SU-DHL-6 (cell line): Measurements from ENCODE around the gene ADGRB3.

ENCODE experiments used
- H2AFZ ChIP-seq: fragments of 200-600 bp; sonication (generic); 2 replicates; pipeline ENCODE4 v1.6.1; 2014; ENCODE audit warnings: low read depth, mild to moderate bottlenecking, moderate library complexity, mixed read lengths, antibody characterized with exemption, low read length; ENCODE audit not compliant: severe bottlenecking
- H3F3A ChIP-seq: fragments of 200-600 bp; shearing (Covaris generic); 2 replicates; pipeline ENCODE4 v1.6.0; 2016; ENCODE audit warnings: antibody characterized with exemption, mild to moderate bottlenecking; ENCODE audit not compliant: insufficient read depth
- H3K27ac ChIP-seq: fragments of 200-600 bp; sonication (generic); 2 replicates; pipeline ENCODE4 v1.5.1; 2016; ENCODE audit warnings: low read depth, mild to moderate bottlenecking, low read length, moderate library complexity, mixed read lengths
- H3K27me3 ChIP-seq: fragments of 200-600 bp; sonication (generic), shearing (Covaris generic); 2 replicates; pipeline ENCODE4 v1.6.0; 2014; ENCODE audit warnings: mild to moderate bottlenecking, low read length
- H3K36me3 ChIP-seq: fragments of 200-600 bp; sonication (generic); 2 replicates; pipeline ENCODE4 v1.6.1; 2014; ENCODE audit warnings: mild to moderate bottlenecking, low read length, mixed read lengths
- H3K4me2 ChIP-seq: fragments of 300-600, 200-600 bp; shearing (Covaris generic), sonication (generic); 2 replicates; pipeline ENCODE4 v1.6.0; 2014; ENCODE audit warnings: low read length, low read depth, mild to moderate bottlenecking; ENCODE audit not compliant: poor library complexity, severe bottlenecking
- H3K4me3 ChIP-seq: fragments of 200-600 bp; sonication (generic); 2 replicates; pipeline ENCODE4 v1.5.1; 2014; ENCODE audit warnings: antibody characterized with exemption, low read length, mild to moderate bottlenecking, mixed read lengths; ENCODE audit not compliant: insufficient read depth, poor library complexity, severe bottlenecking
- H3K79me2 ChIP-seq: fragments of 200-600 bp; sonication (generic); 2 replicates; pipeline ENCODE4 v1.6.1; 2014; ENCODE audit warnings: mild to moderate bottlenecking, low read length, moderate library complexity; ENCODE audit not compliant: insufficient read depth
- H3K9ac ChIP-seq: fragments of 200-600 bp; sonication (generic); 2 replicates; pipeline ENCODE4 v1.7.0; 2014; ENCODE audit warnings: mild to moderate bottlenecking, low read length
- H3K9me2 ChIP-seq: fragments of 200-600 bp; sonication (generic); replicated peaks from 2 replicates; pipeline ENCODE4 v1.6.1; 2014; ENCODE audit warnings: low read length; ENCODE audit not compliant: insufficient read depth
- H3K9me3 ChIP-seq: fragments of 200-600 bp; sonication (generic); 2 replicates; pipeline ENCODE4 v1.6.1; 2014; ENCODE audit warnings: low read length, mixed read lengths; ENCODE audit not compliant: insufficient read depth
- H4K20me1 ChIP-seq: fragments of 200-600 bp; sonication (generic); 2 replicates; pipeline ENCODE4 v1.6.1; 2014; ENCODE audit warnings: low read depth, mild to moderate bottlenecking, antibody characterized with exemption, low read length, moderate library complexity, mixed read lengths
- EZH2phosphoT487 ChIP-seq: fragments of 200-600 bp; sonication (generic), shearing (Covaris generic); conservative IDR thresholded peaks from 2 replicates; pipeline ENCODE4 v1.6.1; 2018; ENCODE audit warnings: mild to moderate bottlenecking, antibody characterized with exemption, low read length, moderate library complexity, mixed read lengths
- TF ChIP-seq, protein P1 (sequence below): fragments of 200-600 bp; sonication (generic); IDR thresholded peaks from one replicate; pipeline ENCODE4 v1.5.1; 2017; ENCODE audit warnings: antibody characterized with exemption, mild to moderate bottlenecking, low read length, moderate library complexity; ENCODE audit not compliant: insufficient read depth, poor library complexity, severe bottlenecking

The ADGRB3 gene

GRCh38 chr6:68697394-68697793, 62.3 kb downstream of the ADGRB3 start:
- H3K36me3 ChIP-seq: no peaks in the 10 kb centered on the region
- no peak overlapping the region for H3K4me3 ChIP-seq
- TF ChIP-seq, protein P1, sequence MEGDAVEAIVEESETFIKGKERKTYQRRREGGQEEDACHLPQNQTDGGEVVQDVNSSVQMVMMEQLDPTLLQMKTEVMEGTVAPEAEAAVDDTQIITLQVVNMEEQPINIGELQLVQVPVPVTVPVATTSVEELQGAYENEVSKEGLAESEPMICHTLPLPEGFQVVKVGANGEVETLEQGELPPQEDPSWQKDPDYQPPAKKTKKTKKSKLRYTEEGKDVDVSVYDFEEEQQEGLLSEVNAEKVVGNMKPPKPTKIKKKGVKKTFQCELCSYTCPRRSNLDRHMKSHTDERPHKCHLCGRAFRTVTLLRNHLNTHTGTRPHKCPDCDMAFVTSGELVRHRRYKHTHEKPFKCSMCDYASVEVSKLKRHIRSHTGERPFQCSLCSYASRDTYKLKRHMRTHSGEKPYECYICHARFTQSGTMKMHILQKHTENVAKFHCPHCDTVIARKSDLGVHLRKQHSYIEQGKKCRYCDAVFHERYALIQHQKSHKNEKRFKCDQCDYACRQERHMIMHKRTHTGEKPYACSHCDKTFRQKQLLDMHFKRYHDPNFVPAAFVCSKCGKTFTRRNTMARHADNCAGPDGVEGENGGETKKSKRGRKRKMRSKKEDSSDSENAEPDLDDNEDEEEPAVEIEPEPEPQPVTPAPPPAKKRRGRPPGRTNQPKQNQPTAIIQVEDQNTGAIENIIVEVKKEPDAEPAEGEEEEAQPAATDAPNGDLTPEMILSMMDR: no peak
- TF ChIP-seq EZH2phosphoT487: no peak
- H4K20me1 ChIP-seq: no peaks in the 10 kb centered on the region
- no peak overlapping the region for H3K27ac ChIP-seq
- no peaks in the 10 kb centered on the region for H3K27me3 ChIP-seq
- H3K9ac ChIP-seq: no peak overlapping the region
- H3K9me3 ChIP-seq: no peaks in the 10 kb centered on the region
- no peaks in the 10 kb centered on the region for H3K79me2 ChIP-seq
- no peaks in the 10 kb centered on the region for H3F3A ChIP-seq
- H3K4me2 ChIP-seq: no peak overlapping the region
- no peaks in the 10 kb centered on the region for H3K9me2 ChIP-seq
- H2AFZ ChIP-seq: no peak overlapping the region

GRCh38 chr6:68701159-68701558, 66.1 kb downstream of the ADGRB3 start:
- no peaks in the 10 kb centered on the region for H3K27me3 ChIP-seq
- H3K36me3 ChIP-seq: no peaks in the 10 kb centered on the region
- no peak overlapping the region for H3K4me2 ChIP-seq
- no peaks in the 10 kb centered on the region for H3K9me2 ChIP-seq
- no peaks in the 10 kb centered on the region for H3K79me2 ChIP-seq
- H3K9ac ChIP-seq: no peak overlapping the region
- H3K9me3 ChIP-seq: no peaks in the 10 kb centered on the region
- no peaks in the 10 kb centered on the region for H4K20me1 ChIP-seq
- no peak overlapping the region for H3K27ac ChIP-seq
- H2AFZ ChIP-seq: no peak overlapping the region
- no peak overlapping the region for H3K4me3 ChIP-seq
- TF ChIP-seq, protein P1: no peak
- TF ChIP-seq EZH2phosphoT487: no peak
- H3F3A ChIP-seq: no peaks in the 10 kb centered on the region

DNA sequence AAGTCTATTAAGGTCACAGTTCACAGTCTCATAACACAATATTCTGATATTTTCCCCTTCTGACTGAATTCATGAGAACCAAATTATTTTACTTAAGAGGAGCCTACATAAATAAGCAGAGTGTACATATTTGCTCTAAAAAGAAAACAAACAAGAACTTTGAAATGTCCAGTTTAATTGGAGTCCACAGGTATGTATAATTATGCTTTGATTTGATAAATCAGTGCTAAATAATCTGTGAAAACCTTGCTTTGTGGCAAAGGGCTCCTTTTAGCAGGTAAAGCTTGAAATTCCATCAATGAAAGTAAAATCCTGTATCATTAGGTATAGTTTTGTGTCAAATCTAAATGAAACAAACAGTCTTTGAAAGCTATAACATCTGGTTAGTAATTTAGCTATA, 69.4 kb downstream of the ADGRB3 start:
- Histone ChIP-seq H3K27me3 (no peaks in the 10 kb centered on the region), H3K27ac (no peak overlapping the region), H3K4me2 (no peak overlapping the region), H3K9me2 (no peaks in the 10 kb centered on the region), H4K20me1 (no peaks in the 10 kb centered on the region), H2AFZ (no peak overlapping the region), H3K9me3 (no peaks in the 10 kb centered on the region), H3F3A (no peaks in the 10 kb centered on the region), H3K79me2 (no peaks in the 10 kb centered on the region), H3K9ac (no peak overlapping the region), H3K36me3 (no peaks in the 10 kb centered on the region), H3K4me3 (no peak overlapping the region)
- no peak for TF ChIP-seq EZH2phosphoT487
- TF ChIP-seq, protein P1: no peak

DNA sequence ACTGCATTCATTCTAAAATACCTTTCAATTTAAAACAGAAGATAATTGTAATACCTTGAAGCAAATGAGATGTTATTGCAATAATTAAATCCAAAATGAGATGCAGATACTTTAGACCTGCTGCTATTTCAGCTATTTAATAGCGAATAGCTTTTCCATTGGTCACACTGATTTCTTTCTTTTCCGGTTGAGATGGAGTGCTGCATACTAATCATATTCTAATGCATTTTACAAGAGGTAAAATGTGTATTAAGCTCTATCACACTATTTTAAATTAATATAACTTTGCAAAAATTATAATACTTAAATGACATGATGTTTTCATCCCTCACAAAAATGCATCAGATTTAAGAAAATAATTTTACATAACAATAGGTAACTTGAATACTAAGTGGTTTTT, 74.0 kb downstream of the ADGRB3 start:
- Histone ChIP-seq H3K27me3 (no peaks in the 10 kb centered on the region), H3K27ac (no peak overlapping the region)

More for the DNA sequence above, 74.0 kb downstream of the ADGRB3 start:
- H3K79me2 ChIP-seq: no peaks in the 10 kb centered on the region
- no peak for TF ChIP-seq EZH2phosphoT487
- TF ChIP-seq, protein P1: no peak
- H3K4me2 ChIP-seq: no peak overlapping the region
- no peaks in the 10 kb centered on the region for H4K20me1 ChIP-seq
- H3F3A ChIP-seq: no peaks in the 10 kb centered on the region
- H3K36me3 ChIP-seq: no peaks in the 10 kb centered on the region
- no peak overlapping the region for H3K4me3 ChIP-seq
- H3K9me3 ChIP-seq: no peaks in the 10 kb centered on the region
- no peaks in the 10 kb centered on the region for H3K9me2 ChIP-seq
- H2AFZ ChIP-seq: no peak overlapping the region
- H3K9ac ChIP-seq: no peak overlapping the region
